Measurements from ENCODE around the gene DSC1.

DNA sequence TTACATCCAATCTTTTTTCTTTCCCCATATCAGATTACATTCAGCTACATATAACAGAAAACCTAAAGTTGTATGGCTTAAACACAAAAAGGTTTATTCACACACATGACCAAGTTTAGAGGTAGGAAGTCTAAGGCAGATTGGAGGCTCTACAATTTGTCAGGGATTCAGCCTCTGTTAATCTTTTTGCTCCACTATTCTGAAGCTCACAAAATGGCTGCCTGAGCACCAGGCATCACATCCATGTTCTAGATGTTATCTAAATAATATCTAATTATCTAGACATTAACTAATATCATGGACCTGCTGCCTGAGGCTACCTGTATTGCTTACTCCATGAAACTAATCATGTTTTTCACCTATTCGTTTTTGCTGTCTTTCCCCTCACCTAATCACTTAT is 36.8 kb downstream of the DSC1 start:
- TF ChIP-seq, protein P1, sequence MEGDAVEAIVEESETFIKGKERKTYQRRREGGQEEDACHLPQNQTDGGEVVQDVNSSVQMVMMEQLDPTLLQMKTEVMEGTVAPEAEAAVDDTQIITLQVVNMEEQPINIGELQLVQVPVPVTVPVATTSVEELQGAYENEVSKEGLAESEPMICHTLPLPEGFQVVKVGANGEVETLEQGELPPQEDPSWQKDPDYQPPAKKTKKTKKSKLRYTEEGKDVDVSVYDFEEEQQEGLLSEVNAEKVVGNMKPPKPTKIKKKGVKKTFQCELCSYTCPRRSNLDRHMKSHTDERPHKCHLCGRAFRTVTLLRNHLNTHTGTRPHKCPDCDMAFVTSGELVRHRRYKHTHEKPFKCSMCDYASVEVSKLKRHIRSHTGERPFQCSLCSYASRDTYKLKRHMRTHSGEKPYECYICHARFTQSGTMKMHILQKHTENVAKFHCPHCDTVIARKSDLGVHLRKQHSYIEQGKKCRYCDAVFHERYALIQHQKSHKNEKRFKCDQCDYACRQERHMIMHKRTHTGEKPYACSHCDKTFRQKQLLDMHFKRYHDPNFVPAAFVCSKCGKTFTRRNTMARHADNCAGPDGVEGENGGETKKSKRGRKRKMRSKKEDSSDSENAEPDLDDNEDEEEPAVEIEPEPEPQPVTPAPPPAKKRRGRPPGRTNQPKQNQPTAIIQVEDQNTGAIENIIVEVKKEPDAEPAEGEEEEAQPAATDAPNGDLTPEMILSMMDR (conservative IDR thresholded peaks at IDR 0.05 in 1 of 2, IDR thresholded peaks at IDR 0.05 in 1 of 2; ENCODE audit: extremely low read depth in 1 of 2, insufficient read depth in 1 of 2, low read depth in 1 of 2, low read length in 2 of 2), result no peak
- no peak for TF ChIP-seq EZH2 (IDR thresholded peaks at IDR 0.05; ENCODE audit: borderline replicate concordance, low read length)
